Measurements from ENCODE around the gene BCKDK.
A peak's percentile ranks its signal among the peaks of the same experiment; 100 is the strongest.

Gene BCKDK

DNA sequence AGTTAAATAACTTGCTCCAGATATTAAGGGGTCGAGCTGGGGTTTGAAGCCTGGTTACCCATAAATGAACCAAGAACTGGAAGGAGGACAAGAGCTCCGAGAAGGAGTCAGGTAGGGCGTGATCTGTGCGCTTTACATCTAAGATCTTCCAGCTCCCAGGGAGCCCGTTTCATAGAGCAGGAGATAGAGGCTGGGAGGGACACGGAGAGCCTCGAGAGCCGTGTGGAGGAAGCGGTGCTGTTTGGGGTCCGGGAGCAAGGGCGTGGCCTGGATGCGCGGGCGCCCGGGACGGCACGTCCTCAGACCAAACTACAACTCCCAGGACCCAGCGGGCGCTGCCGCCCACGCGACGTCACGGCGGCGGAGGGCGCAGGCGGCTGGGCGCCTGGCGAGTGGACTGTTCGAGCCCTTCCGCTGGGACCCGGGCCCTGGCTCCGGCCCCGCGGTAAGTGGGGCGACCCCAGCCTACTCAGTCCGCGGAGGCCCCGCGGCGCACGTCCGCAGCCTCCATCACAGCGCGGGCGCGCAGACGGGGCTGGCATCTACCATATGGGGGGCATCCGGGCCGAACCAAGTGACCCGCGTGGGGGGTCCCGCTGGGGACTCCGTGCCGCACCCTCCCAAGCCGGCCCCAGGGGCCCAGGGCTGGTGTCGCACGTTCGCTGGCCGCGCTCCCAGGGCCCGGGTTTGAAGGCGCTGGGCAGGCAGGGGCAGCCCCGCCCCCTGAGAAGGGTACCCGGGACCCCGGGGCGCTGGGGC, at the start of gene BCKDK:
Gene BCKDK, plus strand, starts transcription at position 352 of the 759 bp plus-strand sequence. CDS start 838 bp downstream, outside the sequence.
- peak; percentile 38 for DNase-seq

DNA sequence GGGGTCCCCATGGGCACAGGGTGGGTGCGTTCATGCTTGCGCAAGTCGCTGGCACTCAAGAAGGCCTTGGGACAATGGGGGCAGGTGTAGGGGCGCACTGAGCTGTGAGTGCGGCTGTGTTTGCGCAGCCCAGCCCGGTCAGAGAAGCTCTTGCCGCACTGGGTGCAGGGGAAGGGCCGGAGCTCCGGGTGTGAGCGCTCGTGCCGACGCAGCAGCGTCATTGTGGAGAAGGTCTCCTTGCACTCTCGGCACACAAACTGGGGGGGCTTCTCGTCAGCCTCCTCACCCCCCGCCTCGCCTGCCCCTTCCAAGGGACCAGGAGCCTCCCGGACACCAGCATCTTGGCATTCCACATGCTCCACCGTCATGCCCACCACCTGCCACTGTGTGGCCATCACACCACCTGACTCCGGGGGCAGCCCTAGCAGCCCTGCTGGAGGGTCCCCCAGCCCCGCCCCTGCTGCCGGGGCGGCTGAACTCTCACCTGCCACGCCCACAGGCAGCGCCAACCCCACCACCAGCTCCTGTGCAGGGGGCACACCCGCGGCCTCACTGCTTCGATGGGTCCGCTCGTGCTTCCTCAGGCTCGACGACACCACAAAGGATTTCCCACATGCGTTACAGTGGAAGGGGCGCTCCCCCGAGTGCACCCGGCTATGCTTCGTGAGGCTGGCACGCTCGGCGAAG, 46.9 kb upstream of the BCKDK start:
- DNase-seq: no peak

DNA sequence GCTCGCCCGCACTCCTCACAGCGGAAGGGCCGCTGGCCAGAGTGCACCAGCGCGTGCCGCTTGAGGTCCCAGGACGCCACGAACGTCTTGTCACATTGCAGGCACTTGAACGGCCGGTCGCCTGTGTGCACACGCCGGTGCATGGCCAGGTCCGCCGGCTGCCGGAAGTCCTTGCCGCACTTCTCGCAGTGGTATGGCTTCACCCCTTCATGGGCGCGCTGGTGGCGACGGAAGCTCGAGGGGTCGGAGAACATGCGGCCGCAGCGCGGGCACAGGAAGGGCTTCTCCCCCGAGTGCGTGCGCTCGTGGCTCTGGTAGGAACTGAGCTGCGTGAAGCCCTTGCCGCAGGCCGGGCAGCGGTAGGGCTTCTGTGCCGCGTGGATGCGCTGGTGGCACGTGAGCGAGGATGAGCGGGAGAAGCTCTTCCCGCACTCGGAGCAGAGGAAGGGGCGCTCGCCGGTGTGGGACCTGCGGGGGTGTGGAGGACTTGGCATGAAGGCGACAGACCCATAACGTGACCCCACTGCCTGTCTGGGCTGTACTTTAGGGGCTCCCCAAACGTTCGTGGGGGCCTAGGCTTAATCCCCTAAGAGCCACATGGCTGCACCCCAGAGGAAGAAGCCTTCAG, 46.3 kb upstream of the BCKDK start:
- DNase-seq: no peak

DNA sequence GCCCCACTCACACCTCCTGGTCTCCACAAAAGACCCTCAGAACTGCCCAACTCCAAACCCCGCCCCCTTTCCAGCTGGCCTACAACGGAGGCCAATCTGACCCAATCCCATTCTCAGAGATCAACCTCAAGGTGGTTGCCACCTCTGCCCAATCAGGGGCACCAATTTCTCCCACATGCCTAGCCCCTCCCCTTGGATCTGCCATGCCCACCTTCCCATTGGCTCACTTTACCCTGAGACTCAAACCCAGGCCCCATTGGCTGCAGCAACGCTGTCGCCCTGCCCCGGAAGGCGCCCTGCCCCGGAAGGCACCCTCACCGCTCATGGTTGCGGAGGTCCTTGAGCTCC, 44.7 kb upstream of the BCKDK start:
- no peak for DNase-seq

DNA sequence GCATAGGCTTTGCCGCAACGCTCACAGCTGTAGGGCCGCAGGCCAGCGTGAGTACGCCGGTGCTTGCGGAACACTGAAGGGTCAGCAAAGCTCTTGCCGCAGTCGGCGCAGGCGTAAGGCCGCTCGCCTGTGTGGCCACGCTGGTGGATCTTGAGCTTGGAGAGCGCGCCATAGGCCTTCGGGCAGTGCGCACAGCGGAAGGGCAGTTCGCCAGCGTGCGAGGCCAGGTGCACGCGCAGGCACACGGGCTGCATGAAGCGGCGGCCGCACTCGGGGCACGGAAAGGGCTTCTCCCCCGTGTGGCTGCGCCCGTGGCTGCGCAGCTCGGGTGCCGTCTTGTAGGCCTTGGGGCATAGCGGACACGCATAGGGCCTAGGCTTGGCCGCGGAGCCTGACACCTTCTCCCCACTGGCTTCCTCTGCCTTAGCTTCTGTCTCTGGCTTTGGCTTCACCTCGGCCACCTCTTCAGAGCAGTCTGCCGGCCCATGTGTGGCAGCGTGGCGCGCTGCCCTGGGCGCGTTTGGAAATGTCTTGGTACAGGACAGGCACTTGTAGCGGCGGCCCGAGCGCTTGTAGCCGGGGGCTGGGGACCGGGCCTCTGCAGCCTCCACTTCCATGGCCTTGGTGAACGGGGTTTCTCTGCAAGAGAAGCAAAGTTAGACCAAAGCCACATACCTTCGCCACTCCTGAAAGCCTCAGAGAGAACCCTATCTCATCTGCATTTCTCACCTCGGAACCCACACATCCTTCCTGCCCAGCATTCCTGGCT, 44.2 kb upstream of the BCKDK start:
- no peak for DNase-seq

DNA sequence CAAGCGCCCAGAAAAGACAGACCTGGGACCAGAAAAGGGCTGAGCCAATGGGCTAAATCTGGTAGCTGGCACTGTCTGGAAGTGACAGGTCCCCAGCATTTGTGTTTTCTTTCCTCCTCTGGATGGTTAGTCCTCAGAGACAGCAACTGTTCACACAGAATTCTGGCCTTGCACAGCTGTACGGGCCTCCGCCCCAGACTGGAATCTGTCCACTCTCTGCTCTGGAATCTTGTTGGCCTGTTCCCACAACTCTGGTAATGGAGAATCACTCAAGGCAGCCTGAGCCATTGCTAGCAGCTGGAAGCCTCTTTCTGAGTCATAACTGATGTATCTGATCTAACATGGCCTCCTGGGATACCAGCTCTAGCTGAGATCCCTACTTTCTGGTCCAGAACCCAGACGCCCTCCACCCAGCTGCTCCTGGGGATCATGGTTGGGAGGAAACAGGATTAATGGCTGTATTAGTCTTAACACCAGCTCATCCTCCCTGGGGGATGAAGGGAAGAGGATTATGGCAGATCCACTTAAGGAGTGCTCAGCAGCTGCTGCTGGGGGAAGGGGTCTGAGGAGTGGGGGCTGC, 43.2 kb upstream of the BCKDK start:
- DNase-seq: peak; percentile 99

DNA sequence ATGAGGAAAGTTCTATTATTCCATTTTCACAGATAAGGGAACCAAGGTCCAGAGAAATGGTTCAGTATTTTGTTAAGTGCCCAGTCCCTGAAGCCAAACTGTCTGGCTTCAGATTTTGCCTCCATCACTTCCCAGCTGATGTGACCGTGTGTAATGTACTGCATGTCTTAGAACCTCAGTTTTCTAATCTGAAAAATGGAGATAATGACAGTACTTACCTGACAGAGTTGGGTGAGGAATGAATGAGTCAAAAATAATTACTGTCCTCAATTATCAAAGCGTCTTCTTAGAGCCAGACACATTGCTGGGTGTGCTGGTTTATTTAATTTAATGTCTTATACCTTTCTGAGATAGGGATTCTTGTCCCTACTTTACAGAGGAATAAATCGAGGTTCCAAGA, 40.8 kb upstream of the BCKDK start:
- no peak for DNase-seq

DNA sequence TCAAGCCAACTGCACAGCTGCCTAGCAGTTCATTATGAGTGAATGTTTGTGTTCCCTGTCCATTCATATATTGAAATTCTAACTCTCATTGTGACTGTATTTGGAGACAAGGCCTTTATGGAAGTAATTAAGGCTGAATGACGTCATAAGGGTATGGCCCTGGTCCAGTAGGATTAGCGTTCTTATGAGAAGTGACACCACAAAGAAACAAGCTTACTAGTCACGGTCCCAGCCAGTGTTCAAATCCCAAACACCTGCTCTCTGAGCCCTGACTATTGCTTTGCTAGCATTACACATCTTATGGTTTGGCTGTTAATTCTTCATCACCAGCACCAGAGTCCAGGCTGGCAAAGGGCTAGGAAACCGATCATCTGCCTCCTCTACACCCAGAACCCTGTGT, 36.3 kb upstream of the BCKDK start:
- no peak for DNase-seq

DNA sequence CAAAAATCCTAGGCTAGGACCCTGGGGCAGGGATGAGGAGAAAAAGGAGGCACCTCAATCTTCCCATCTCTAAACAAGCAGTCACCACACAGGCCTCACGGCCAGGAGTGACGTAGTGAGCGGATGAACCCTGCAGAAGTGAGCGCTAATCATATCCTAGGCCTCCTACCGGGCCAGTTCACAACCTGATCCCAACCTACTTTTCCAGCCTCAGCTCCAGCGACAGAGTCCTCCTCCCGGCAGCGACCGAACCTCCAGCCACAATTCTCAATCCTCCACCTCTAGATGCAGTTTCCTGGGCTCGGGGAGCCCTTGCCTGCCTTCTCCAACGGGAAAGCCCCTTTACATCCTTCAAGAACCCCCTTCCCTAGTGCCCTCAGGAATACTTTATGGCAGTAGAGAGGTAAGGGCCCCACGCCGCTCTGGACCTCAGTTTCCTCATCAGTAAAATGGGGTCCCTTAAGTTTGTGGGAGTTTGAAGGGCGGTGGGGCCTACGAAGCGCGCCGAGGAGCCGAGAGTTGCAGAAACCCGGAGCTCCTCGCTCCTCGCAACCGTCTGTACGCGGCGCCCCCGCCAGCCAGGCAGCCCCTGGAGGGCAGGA, 35.5 kb upstream of the BCKDK start:
- DNase-seq: no peak

DNA sequence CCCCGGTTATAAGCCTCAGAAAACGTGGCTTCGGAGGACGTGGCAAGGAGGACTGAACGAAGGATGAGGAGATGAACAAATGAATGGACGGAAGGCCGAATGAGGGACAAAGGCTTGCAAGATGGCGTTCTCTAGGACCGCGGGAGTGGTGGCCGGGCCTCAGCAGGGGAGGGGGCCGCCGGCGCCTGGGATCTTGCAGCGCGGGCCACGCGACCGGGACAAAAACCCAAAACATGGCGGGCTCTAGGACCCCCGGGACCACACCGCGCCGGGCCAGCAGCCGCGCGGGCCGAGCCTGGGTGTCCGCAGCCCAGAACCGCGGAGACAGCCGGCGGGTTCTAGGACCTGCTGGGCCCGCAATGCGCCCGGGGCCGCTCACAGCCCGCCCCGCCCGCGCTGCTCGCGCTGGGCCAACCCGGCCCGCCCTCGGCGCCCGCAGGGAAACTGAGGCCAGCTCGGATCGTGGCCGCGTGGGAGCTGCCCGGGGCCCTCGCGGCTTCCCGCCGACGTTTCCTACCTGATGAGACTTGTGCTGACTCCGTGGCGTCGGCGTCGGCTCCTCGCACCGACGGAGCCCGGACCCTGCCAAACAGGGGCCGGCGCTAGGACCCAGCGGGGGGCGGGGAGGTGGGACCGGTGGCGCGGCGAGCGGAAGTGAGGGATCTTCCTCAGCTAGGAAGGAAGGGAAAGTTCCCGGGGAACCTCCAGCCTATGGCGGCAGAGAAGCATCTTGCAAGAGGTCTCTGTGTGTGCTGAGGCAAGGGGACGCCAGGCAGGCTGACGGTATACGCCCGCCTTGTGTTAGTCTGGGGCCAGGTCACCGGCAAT, 34.8 kb upstream of the BCKDK start:
- DNase-seq: peak; percentile 62

DNA sequence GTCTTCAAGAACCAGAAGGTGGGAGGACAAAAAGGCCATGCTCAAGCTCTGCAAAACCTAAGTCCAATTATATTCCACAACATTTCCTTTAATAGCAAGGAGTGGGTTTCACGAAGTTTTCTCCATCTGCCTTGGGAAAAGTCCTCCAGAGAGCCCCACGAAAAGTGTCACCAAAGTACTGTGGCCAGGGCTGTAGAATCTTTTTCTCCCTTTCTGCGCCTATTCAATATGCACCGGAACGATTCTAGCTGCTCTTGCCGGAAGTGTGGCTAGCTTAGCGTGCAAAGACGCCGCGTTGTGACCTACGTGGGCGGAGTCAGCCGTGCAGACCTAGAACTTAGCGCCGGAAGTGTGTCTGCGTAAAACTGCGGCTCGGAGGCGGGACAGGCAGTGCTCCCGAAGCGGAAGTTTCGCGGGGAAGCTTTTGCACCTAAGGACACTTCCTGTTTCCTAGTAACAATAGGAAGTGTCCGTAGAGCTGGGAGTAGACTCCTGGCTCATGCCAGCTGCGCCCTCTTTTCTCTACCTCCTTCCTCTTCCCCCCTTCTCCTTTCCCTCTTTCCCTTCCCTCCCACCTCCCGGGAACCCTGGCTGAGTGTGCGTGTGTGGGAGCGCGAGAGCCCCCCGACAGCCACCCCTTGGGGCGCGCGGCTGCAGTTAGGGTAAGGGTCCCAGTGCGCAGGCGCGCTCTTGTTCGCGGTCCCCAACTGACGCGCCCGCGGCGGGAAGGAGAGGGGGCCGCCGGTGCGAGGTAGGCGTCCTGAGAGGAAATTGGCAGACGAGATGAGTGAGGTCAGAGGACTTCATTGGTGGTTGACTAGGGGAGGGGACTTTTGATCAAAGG, 34.0 kb upstream of the BCKDK start, which contains the start of the genes ZNF646 and ZNF668:
Gene ZNF646, plus strand, starts transcription at position 453 of the 844 bp plus-strand sequence. CDS start 1,903 bp downstream, outside the sequence.
Gene ZNF668, minus strand, starts transcription at position 271 of the 844 bp plus-strand sequence. CDS start 9,781 bp downstream, outside the sequence.
- DNase-seq: peak; percentile 94

DNA sequence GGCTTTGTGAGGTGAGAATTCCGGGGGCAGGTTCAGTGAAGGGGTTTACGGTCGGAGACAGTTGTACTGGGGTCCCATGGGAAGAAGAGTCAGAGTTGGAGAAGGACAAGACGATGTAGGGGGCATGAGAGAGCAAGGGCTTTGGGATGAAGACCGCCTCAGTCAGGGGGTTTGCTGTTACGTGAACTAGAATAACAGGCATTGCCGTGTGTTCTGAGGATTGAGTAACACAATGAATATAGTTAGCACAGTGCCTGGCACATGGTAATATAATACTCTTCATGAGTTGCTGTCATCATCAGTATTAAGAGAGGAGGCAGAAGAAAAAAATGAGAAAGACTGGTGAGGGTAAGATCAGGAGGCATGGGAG, 33.4 kb upstream of the BCKDK start:
- DNase-seq: no peak

DNA sequence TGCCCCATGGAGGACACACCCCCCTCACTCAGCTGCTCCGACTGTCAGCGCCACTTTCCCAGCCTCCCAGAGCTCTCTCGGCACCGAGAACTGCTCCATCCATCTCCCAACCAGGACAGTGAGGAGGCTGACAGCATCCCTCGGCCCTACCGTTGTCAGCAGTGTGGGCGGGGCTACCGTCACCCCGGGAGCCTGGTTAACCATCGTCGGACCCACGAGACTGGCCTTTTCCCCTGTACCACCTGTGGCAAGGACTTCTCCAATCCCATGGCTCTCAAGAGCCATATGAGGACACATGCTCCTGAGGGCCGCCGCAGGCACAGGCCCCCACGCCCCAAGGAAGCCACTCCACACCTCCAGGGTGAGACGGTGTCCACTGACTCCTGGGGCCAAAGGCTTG, 31.9 kb upstream of the BCKDK start:
- DNase-seq: no peak

DNA sequence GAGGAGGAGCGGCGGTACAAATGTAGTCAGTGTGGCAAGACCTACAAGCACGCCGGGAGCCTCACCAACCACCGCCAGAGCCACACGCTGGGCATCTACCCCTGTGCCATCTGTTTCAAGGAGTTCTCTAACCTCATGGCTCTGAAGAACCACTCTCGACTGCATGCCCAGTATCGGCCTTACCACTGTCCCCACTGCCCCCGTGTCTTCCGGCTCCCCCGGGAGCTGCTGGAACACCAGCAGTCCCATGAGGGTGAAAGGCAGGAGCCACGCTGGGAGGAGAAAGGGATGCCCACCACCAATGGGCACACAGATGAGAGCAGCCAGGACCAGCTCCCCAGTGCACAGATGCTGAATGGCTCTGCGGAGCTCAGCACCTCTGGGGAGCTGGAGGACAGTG, 31.2 kb upstream of the BCKDK start:
- DNase-seq: no peak

DNA sequence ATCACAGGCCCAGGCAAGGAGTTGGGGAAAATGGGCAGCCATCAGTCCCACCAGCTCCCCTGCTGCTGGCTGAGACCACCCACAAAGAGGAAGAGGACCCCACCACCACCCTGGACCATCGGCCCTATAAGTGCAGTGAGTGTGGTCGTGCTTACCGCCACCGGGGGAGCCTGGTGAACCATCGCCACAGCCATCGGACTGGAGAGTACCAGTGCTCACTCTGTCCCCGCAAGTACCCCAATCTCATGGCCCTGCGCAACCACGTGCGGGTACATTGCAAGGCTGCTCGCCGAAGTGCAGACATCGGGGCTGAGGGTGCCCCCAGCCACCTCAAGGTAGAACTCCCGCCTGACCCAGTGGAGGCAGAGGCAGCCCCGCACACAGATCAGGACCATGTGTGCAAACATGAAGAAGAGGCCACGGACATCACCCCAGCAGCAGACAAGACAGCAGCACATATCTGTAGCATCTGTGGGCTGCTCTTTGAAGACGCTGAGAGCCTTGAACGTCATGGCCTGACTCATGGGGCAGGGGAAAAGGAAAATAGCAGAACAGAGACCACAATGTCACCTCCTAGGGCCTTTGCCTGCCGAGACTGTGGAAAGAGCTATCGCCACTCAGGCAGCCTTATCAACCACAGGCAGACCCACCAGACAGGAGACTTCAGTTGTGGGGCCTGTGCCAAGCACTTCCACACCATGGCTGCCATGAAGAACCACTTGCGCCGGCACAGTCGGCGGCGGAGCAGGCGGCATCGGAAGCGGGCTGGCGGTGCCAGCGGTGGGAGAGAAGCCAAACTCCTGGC, 30.4 kb upstream of the BCKDK start:
- DNase-seq: no peak

DNA sequence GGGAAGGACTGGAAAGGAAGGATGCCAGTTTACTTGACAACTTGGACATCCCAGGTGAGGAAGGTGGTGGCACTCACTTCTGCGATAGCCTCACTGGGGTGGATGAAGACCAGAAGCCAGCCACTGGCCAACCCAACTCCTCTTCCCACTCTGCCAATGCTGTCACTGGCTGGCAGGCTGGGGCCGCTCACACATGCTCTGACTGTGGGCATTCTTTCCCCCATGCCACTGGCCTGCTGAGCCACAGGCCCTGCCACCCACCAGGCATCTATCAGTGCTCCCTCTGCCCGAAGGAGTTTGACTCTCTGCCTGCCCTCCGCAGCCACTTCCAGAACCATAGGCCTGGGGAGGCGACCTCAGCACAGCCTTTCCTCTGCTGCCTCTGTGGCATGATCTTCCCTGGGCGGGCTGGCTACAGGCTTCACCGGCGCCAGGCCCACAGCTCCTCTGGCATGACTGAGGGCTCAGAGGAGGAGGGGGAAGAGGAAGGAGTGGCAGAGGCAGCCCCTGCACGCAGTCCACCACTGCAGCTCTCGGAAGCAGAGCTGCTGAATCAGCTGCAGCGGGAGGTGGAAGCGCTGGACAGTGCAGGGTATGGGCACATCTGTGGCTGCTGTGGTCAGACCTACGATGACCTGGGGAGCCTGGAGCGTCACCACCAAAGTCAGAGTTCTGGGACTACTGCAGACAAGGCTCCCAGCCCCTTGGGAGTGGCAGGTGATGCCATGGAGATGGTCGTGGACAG, 29.4 kb upstream of the BCKDK start:
- no peak for DNase-seq

DNA sequence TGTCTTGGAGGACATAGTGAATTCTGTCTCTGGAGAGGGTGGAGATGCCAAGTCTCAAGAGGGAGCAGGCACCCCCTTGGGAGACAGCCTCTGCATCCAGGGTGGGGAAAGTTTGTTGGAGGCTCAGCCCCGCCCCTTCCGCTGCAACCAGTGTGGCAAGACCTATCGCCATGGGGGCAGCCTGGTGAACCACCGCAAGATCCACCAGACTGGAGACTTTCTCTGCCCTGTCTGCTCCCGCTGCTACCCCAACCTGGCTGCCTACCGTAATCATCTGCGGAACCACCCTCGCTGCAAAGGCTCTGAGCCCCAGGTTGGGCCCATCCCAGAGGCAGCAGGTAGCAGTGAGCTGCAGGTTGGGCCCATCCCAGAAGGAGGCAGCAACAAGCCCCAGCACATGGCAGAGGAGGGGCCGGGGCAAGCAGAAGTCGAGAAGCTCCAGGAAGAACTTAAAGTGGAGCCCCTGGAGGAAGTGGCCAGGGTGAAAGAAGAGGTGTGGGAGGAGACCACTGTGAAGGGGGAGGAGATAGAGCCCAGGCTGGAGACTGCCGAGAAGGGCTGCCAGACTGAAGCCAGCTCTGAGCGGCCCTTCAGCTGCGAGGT, 28.7 kb upstream of the BCKDK start:
- DNase-seq: no peak

DNA sequence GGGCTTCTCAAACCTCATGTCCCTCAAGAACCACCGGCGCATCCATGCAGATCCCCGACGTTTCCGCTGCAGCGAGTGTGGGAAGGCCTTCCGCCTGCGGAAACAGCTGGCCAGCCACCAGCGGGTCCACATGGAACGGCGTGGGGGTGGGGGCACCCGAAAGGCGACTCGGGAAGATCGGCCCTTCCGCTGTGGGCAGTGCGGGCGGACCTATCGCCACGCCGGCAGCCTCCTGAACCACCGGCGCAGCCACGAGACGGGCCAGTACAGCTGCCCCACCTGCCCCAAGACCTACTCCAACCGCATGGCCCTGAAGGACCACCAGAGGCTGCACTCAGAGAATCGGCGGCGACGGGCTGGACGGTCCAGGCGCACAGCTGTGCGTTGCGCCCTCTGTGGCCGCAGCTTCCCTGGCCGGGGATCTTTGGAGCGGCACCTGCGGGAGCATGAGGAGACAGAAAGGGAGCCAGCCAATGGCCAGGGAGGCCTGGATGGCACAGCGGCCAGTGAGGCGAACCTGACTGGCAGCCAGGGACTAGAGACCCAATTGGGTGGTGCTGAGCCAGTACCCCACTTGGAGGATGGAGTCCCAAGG, 28.1 kb upstream of the BCKDK start:
- no peak for DNase-seq

Measured in NCI-H524 treated with DMSO at 0.1 percent for 48 hours (cell line).